Endodermal cell (in vitro differentiated cells): ENCODE results near the gene GATD1. TPM values are rescaled to one million over a fixed set of nuclear protein-coding genes. Genes with fewer than 3 reads are reported as not detected.

Experiments
- DNase-seq: peaks from one replicate; pipeline ENCODE4 v3.0.0-alpha.2; 2017
- H3K27ac ChIP-seq: 2 replicates; pipeline ENCODE4 v1.5.1; 2013; ENCODE audit warnings: mild to moderate bottlenecking, low read depth, low read length, moderate library complexity
- H3K27me3 ChIP-seq: 2 replicates; pipeline ENCODE4 v1.6.1; 2013; ENCODE audit warnings: mild to moderate bottlenecking, low read length, moderate library complexity; ENCODE audit not compliant: insufficient read depth, control insufficient read depth, poor library complexity, severe bottlenecking
- H3K36me3 ChIP-seq: 2 replicates; pipeline ENCODE4 v1.7.0; 2013; ENCODE audit warnings: mild to moderate bottlenecking, low read length, moderate library complexity; ENCODE audit not compliant: control insufficient read depth, insufficient read depth
- H3K4me1 ChIP-seq: one replicate; pipeline ENCODE4 v1.7.0; 2013; ENCODE audit warnings: low read length; ENCODE audit not compliant: control insufficient read depth, insufficient read depth
- H3K4me3 ChIP-seq: 2 replicates; pipeline ENCODE4 v1.5.1; 2013; ENCODE audit warnings: mild to moderate bottlenecking, low read length, moderate library complexity
- H3K9ac ChIP-seq: 2 replicates; pipeline ENCODE4 v1.6.1; 2013; ENCODE audit warnings: mild to moderate bottlenecking, low read length, moderate library complexity; ENCODE audit not compliant: poor library complexity, severe bottlenecking; ENCODE audit errors: extremely low read depth
- H3K9me3 ChIP-seq: 2 replicates; pipeline ENCODE4 v1.6.1; 2013; ENCODE audit warnings: mild to moderate bottlenecking, low read length, moderate library complexity; ENCODE audit not compliant: control insufficient read depth
- H3K27ac Mint-ChIP-seq: 2 replicates; pipeline ENCODE4 v1.8.0; 2020; ENCODE audit warnings: mixed read lengths
- H3K27me3 Mint-ChIP-seq: 2 replicates; pipeline ENCODE4 v1.8.0; 2021; ENCODE audit warnings: mild to moderate bottlenecking, mixed read lengths; ENCODE audit not compliant: insufficient read depth
- H3K36me3 Mint-ChIP-seq: 2 replicates; pipeline ENCODE4 v1.8.0; 2020; ENCODE audit warnings: low read depth, mixed read lengths
- H3K4me1 Mint-ChIP-seq: 2 replicates; pipeline ENCODE4 v1.8.0; 2020; ENCODE audit warnings: mixed read lengths
- H3K4me3 Mint-ChIP-seq: 2 replicates; pipeline ENCODE4 v1.8.0; 2020; ENCODE audit warnings: mild to moderate bottlenecking, moderate library complexity, mixed read lengths
- H3K9me3 Mint-ChIP-seq: 2 replicates; pipeline ENCODE4 v1.8.0; 2020; ENCODE audit warnings: mild to moderate bottlenecking, mixed read lengths
- WGBS, 2 experiments: methylation state at CpG; one replicate each; pipeline versions ENCODE4 v1.1.5 to v1.1.7; 2013; ENCODE audit warnings: missing lambda C conversion rate in 2 of 2, mixed read lengths in 1 of 2; ENCODE audit not compliant: insufficient coverage in 1 of 2, insufficient read length in 1 of 2; 5-methylcytosine and 5-hydroxymethylcytosine counted together
- total RNA-seq, 2 donors: library from RNA; stranded (reverse); fragmentation: NEBNext Ultra II Directional in 1 of 2; extraction: Animal tissue kit (Norgen Biotek cat#: 25700) in 1 of 2; gene quantifications; 2 replicates in 1 of 2; 3 replicates in 1 of 2; pipeline ENCODE4 v1.2.1, GENCODE V29; 2021
- TF ChIP-seq, protein P1 (sequence below): fragments of 200-600 bp; sonication (generic); conservative IDR thresholded peaks from 2 replicates; pipeline ENCODE4 v1.5.0; 2021; ENCODE audit warnings: antibody characterized with exemption, mild to moderate bottlenecking

GATD1 gene
- total RNA-seq, 2 donors from 2014 or later = 57.2 to 63.2 TPM

DNA sequence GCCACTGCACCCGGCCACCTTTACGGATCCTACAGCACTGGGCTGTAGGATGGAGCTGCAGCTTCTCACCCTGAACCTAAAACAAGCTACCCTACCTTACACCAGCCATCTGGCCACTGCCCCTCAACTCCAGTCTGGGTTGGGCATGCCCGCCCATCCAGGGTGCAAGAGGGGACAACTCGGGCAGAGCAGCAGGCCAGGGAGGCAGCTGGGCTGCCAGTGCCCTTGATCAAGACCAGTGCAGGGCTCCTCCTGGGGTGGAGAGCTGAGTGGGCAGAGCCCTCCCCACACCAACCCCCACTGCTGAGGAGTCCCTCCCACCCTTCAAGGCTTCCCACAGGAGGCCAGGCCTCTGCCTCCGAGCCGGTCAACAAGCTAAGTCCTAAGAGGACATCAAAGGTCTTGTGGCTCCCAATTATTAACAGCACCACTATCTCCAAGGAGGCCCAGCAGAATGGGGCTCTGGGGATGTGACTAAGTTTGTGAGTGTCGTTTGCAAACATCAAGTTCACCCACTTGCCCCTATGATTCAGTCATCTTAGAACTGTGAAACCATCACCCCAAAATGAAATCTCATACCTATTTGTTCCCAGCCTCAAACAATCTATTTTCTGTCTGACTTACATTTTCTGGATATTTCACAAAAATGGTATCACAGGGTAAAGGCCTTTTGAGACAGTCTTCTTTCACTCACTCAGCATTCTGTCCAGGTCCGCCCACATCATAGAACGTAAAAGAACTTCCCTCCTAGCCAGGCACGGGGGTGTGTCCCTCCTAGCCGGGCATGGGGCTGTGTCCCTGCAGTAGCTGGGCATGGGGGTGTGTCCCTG, 11.0 kb downstream of the GATD1 start:
- Histone ChIP-seq H3K9me3 (no peaks in the 10 kb centered on the region), H3K27ac (no peak overlapping the region), H3K4me3 (no peak overlapping the region), H3K9ac (no peak overlapping the region), H3K4me1 (no peaks in the 10 kb centered on the region), H3K36me3 (peaks cover 52% of the 10 kb centered on the region), H3K27me3 (no peaks in the 10 kb centered on the region)
- no peak overlapping the region for H3K4me3 Mint-ChIP-seq
- no peak for DNase-seq
- H3K4me1 Mint-ChIP-seq = no peaks in the 10 kb centered on the region
- H3K27ac Mint-ChIP-seq = no peak overlapping the region
- H3K36me3 Mint-ChIP-seq = peaks cover 60% of the 10 kb centered on the region
- no peaks in the 10 kb centered on the region for H3K9me3 Mint-ChIP-seq
- no peaks in the 10 kb centered on the region for H3K27me3 Mint-ChIP-seq
- TF ChIP-seq, protein P1, sequence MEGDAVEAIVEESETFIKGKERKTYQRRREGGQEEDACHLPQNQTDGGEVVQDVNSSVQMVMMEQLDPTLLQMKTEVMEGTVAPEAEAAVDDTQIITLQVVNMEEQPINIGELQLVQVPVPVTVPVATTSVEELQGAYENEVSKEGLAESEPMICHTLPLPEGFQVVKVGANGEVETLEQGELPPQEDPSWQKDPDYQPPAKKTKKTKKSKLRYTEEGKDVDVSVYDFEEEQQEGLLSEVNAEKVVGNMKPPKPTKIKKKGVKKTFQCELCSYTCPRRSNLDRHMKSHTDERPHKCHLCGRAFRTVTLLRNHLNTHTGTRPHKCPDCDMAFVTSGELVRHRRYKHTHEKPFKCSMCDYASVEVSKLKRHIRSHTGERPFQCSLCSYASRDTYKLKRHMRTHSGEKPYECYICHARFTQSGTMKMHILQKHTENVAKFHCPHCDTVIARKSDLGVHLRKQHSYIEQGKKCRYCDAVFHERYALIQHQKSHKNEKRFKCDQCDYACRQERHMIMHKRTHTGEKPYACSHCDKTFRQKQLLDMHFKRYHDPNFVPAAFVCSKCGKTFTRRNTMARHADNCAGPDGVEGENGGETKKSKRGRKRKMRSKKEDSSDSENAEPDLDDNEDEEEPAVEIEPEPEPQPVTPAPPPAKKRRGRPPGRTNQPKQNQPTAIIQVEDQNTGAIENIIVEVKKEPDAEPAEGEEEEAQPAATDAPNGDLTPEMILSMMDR = no peak
- WGBS, 2 experiments = 94 to 100% methylated on average over 5 to 11 of the region's 11 CpGs

DNA sequence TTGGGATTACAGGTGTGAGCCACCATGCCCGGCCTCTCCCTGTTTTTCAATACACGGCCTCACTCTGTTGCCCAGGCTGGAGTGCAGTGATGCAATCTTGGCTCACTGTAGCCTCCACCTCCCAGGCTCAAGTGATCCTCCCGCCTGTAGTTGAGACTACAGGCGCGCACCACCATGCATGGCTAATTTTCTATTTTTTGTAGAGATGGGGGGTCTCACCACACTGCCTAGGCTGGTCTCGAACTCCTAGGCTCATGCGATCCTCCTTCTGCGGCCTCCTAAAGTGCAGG, 11.5 kb downstream of the GATD1 start:
- H3K27ac Mint-ChIP-seq = peak overlapping the region; percentile 64
- no peaks in the 10 kb centered on the region for H3K4me1 ChIP-seq
- H3K4me3 ChIP-seq = no peak overlapping the region
- H3K27me3 ChIP-seq = no peaks in the 10 kb centered on the region
- no peaks in the 10 kb centered on the region for H3K27me3 Mint-ChIP-seq
- H3K4me3 Mint-ChIP-seq = no peak overlapping the region
- H3K27ac ChIP-seq = no peak overlapping the region
- 82 to 92% methylated on average over 6 to 8 of the region's 8 CpGs for whole genome bisulfite sequencing, 2 experiments
- peaks cover 60% of the 10 kb centered on the region for H3K36me3 Mint-ChIP-seq
- peaks cover 54% of the 10 kb centered on the region for H3K36me3 ChIP-seq
- no peak overlapping the region for H3K9ac ChIP-seq
- TF ChIP-seq, protein P1 = no peak
- no peaks in the 10 kb centered on the region for H3K9me3 ChIP-seq
- H3K4me1 Mint-ChIP-seq = no peaks in the 10 kb centered on the region
- H3K9me3 Mint-ChIP-seq = no peaks in the 10 kb centered on the region
- DNase-seq = no peak

DNA sequence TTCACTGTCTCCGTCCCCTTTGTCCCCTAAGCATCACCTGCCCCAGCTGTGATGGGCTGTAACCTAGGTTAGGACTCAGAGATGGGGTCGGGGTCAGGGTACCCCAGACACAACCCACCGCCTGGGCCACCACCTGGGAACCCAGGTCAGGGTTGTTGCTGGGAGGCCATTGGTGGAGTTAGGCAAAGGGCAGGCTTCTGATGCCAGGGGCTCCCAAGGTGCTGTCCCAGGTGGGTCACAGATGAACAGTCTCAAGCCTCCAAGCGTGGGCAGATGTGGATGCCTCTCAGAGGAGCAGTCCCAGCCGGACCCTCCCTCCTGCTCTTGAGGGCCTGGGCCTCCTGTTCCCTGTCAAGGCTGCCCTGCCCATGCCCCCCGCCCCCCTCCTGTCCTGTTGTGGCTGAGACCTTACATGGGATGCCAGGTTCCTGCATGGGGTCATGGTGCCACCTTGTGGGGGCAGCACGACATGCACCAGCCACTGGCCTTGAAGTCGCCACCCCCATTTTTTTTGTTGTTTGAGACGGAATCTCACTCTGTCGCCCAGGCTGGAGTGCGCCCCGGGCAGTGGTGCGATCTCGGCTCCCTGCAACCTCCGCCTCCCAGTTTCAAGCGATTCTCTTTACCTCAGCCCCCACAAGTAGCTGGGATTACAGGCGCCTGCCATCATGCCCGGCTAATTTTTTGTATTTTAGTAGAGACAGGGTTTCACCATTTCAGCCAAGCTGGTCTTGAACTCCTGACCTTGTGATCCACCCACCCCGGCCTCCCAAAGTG, 12.1 kb downstream of the GATD1 start:
- TF ChIP-seq, protein P1 = peak; percentile 77
- H3K4me3 ChIP-seq = no peak overlapping the region
- peaks cover 56% of the 10 kb centered on the region for H3K36me3 Mint-ChIP-seq
- H3K9me3 ChIP-seq = no peaks in the 10 kb centered on the region
- H3K9me3 Mint-ChIP-seq = no peaks in the 10 kb centered on the region
- H3K27me3 ChIP-seq = no peaks in the 10 kb centered on the region
- no peak overlapping the region for H3K27ac ChIP-seq
- 84 to 90% methylated on average over 15 to 19 of the region's 19 CpGs for WGBS, 2 experiments
- H3K27ac Mint-ChIP-seq = peak overlapping the region; percentile 64
- no peak overlapping the region for H3K4me3 Mint-ChIP-seq
- DNase-seq = peak; percentile 92
- no peak overlapping the region for H3K9ac ChIP-seq
- H3K27me3 Mint-ChIP-seq = no peaks in the 10 kb centered on the region
- peaks cover 55% of the 10 kb centered on the region for H3K36me3 ChIP-seq
- no peaks in the 10 kb centered on the region for H3K4me1 ChIP-seq
- H3K4me1 Mint-ChIP-seq = no peaks in the 10 kb centered on the region
